Stimulated activated CD8-positive, alpha-beta memory T cell treated with anti-CD3 and anti-CD28 coated beads, Interleukin-15, amount 100 ng/mL, for 24 hours (primary cell): ENCODE data around the gene FAM187B.
A peak's percentile ranks its signal among the peaks of the same experiment; 100 is the strongest.
"Not testable (repeated sequence)": the region's sequence is repeated elsewhere in the genome, so short reads cannot be mapped to it uniquely, and the experiment has no call there.

ENCODE experiments used
- DNase-seq: peaks from one replicate; pipeline ENCODE4 v3.0.0-alpha.2; 2020; ENCODE audit warnings: low read depth

FAM187B gene

GRCh38 chr19:35213663-35214632 lies 14.6 kb downstream of the FAM187B start:
- DNase-seq = no peak

GRCh38 chr19:35212241-35212640 lies 16.3 kb downstream of the FAM187B start:
- DNase-seq = no peak

- DNase-seq = peak; percentile 21
These were observed 16.9 kb downstream of the FAM187B start for GRCh38 chr19:35211545-35212230.

- no peak for DNase-seq
These were observed 18.9 kb downstream of the FAM187B start for GRCh38 chr19:35209646-35210045.

- DNase-seq = no peak
These were observed 20.4 kb downstream of the FAM187B start for GRCh38 chr19:35208121-35208520.

- DNase-seq = no peak
These were observed 21.1 kb downstream of the FAM187B start for GRCh38 chr19:35207391-35207871.

- DNase-seq = no peak
These were observed 21.7 kb downstream of the FAM187B start for GRCh38 chr19:35206855-35207254.

- no peak for DNase-seq
These were observed 22.2 kb downstream of the FAM187B start for GRCh38 chr19:35206379-35206778.

GRCh38 chr19:35205733-35206323 lies 22.7 kb downstream of the FAM187B start:
- no peak for DNase-seq

- DNase-seq = no peak
These were observed 23.5 kb downstream of the FAM187B start for GRCh38 chr19:35204799-35205732.

GRCh38 chr19:35202722-35203688 lies 25.5 kb downstream of the FAM187B start:
- no peak for DNase-seq

GRCh38 chr19:35199481-35199880 lies 29.1 kb downstream of the FAM187B start:
- no peak for DNase-seq

- not testable (repeated sequence) for DNase-seq
These were observed 31.7 kb downstream of the FAM187B start for GRCh38 chr19:35196861-35197260.

GRCh38 chr19:35195830-35196229 lies 32.7 kb downstream of the FAM187B start:
- DNase-seq = no peak

GRCh38 chr19:35194012-35194984 lies 34.2 kb downstream of the FAM187B start:
- DNase-seq = no peak

GRCh38 chr19:35184884-35185283 lies 43.7 kb downstream of the FAM187B start:
- no peak for DNase-seq

- DNase-seq = no peak
These were observed 44.3 kb downstream of the FAM187B start for GRCh38 chr19:35184267-35184666.

GRCh38 chr19:35181387-35181786 lies 47.2 kb downstream of the FAM187B start:
- no peak for DNase-seq

- no peak for DNase-seq
These were observed 48.7 kb downstream of the FAM187B start for GRCh38 chr19:35179830-35180229.
